ENCODE data around the gene OPCML.

GRCh38 chr11:133362156-133362555 is 170.1 kb downstream of the OPCML start:
- no peak for TF ChIP-seq EZH2 (IDR thresholded peaks at IDR 0.05; ENCODE audit: borderline replicate concordance, low read depth, low read length, poor library complexity, severe bottlenecking)
- TF ChIP-seq, protein P1, sequence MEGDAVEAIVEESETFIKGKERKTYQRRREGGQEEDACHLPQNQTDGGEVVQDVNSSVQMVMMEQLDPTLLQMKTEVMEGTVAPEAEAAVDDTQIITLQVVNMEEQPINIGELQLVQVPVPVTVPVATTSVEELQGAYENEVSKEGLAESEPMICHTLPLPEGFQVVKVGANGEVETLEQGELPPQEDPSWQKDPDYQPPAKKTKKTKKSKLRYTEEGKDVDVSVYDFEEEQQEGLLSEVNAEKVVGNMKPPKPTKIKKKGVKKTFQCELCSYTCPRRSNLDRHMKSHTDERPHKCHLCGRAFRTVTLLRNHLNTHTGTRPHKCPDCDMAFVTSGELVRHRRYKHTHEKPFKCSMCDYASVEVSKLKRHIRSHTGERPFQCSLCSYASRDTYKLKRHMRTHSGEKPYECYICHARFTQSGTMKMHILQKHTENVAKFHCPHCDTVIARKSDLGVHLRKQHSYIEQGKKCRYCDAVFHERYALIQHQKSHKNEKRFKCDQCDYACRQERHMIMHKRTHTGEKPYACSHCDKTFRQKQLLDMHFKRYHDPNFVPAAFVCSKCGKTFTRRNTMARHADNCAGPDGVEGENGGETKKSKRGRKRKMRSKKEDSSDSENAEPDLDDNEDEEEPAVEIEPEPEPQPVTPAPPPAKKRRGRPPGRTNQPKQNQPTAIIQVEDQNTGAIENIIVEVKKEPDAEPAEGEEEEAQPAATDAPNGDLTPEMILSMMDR (conservative IDR thresholded peaks at IDR 0.05; ENCODE audit: low read depth, low read length) = no peak

All from A673 (cell line).